GM12878 (cell line): ENCODE measurements around the gene UST. TPM values are rescaled to one million over a fixed set of nuclear protein-coding genes. Genes with fewer than 3 reads are reported as not detected.

ENCODE experiments used
- ATF7 ChIP-seq: fragments of 450-650 bp; IDR thresholded peaks from 2 replicates; pipeline ENCODE4 v1.6.1; 2016; ENCODE audit warnings: low read depth, mild to moderate bottlenecking
- BCL11A ChIP-seq: IDR thresholded peaks from 2 replicates; pipeline ENCODE4 v1.6.1; 2011; ENCODE audit warnings: low read depth, low read length
- BHLHE40 ChIP-seq, 2 experiments: fragments of 450-650 bp in 1 of 2; IDR thresholded peaks; 2 replicates each; pipeline ENCODE4 v1.6.1; 2011 to 2017; ENCODE audit warnings: low read depth in 2 of 2, borderline replicate concordance in 1 of 2, improper control_type of control experiment in 1 of 2, low read length in 1 of 2, mild to moderate bottlenecking in 1 of 2
- CBX3 ChIP-seq: fragments of 200-600 bp; sonication (generic); IDR thresholded peaks from 2 replicates; pipeline ENCODE4 v1.6.1; 2016; ENCODE audit warnings: low read depth, borderline replicate concordance
- CHD2 ChIP-seq: IDR thresholded peaks from 2 replicates; pipeline ENCODE4 v1.6.1; 2011; ENCODE audit warnings: low read depth, low read length, improper control_type of control experiment, borderline replicate concordance
- DPF2 ChIP-seq: fragments of 450-650 bp; IDR thresholded peaks from 2 replicates; pipeline ENCODE4 v1.6.1; 2017; ENCODE audit warnings: mild to moderate bottlenecking
- ELK1 ChIP-seq: IDR thresholded peaks from 2 replicates; pipeline ENCODE4 v1.6.1; 2012; ENCODE audit warnings: low read depth, low read length, improper control_type of control experiment
- IKZF2 ChIP-seq, 2 experiments: fragments of 450-650 bp; IDR thresholded peaks; 2 replicates each; pipeline ENCODE4 v1.6.1; 2017; ENCODE audit warnings: mild to moderate bottlenecking in 2 of 2, moderate library complexity in 2 of 2
- KLF5 ChIP-seq: fragments of 450-650 bp; IDR thresholded peaks from 2 replicates; pipeline ENCODE4 v1.6.1; 2014; ENCODE audit warnings: mild to moderate bottlenecking; ENCODE audit not compliant: partially characterized antibody
- NBN ChIP-seq: fragments of 450-650 bp; IDR thresholded peaks from 2 replicates; pipeline ENCODE4 v1.6.1; 2016
- PKNOX1 ChIP-seq: fragments of 450-650 bp; IDR thresholded peaks from 2 replicates; pipeline ENCODE4 v1.6.1; 2016; ENCODE audit warnings: mild to moderate bottlenecking
- PRDM15 ChIP-seq: fragments of 450-650 bp; formaldehyde crosslinking; IDR thresholded peaks from 2 replicates; pipeline ENCODE4 v1.4.0; 2020; ENCODE audit warnings: mild to moderate bottlenecking, moderate library complexity
- RBBP5 ChIP-seq: fragments of 200-600 bp; sonication (generic); conservative IDR thresholded peaks from 2 replicates; pipeline ENCODE4 v1.6.1; 2016
- RUNX3 ChIP-seq: IDR thresholded peaks from 2 replicates; pipeline ENCODE4 v1.6.1; 2012; ENCODE audit warnings: low read length, inconsistent platforms
- SIN3A ChIP-seq: IDR thresholded peaks from 2 replicates; pipeline ENCODE4 v1.6.1; 2012; ENCODE audit warnings: low read depth, low read length, improper control_type of control experiment
- SIX5 ChIP-seq: IDR thresholded peaks from 2 replicates; pipeline ENCODE4 v1.6.1; 2011; ENCODE audit warnings: mild to moderate bottlenecking, low read depth, low read length, moderate library complexity; ENCODE audit not compliant: severe bottlenecking
- SPI1 ChIP-seq: IDR thresholded peaks from 2 replicates; pipeline ENCODE4 v1.6.1; 2011; ENCODE audit warnings: low read depth, mild to moderate bottlenecking, low read length, moderate library complexity, borderline replicate concordance; ENCODE audit not compliant: insufficient read depth
- TCF12 ChIP-seq: IDR thresholded peaks from 2 replicates; pipeline ENCODE4 v1.6.1; 2011; ENCODE audit warnings: low read depth, mild to moderate bottlenecking, low read length
- TCF3 ChIP-seq: IDR thresholded peaks from 2 replicates; pipeline ENCODE4 v1.6.1; 2012; ENCODE audit warnings: low read depth, mild to moderate bottlenecking, low read length, borderline replicate concordance; ENCODE audit not compliant: insufficient read depth
- TCF7 ChIP-seq: IDR thresholded peaks from 2 replicates; pipeline ENCODE4 v1.6.1; 2014; ENCODE audit warnings: antibody characterized with exemption, borderline replicate concordance
- USF2 ChIP-seq: IDR thresholded peaks from 2 replicates; pipeline ENCODE4 v1.6.1; 2011; ENCODE audit warnings: low read depth, low read length, improper control_type of control experiment, borderline replicate concordance
- YBX1 ChIP-seq: fragments of 450-650 bp; IDR thresholded peaks from 2 replicates; pipeline ENCODE4 v1.6.1; 2016; ENCODE audit warnings: antibody characterized with exemption
- ZBTB4 ChIP-seq: fragments of 450-650 bp; formaldehyde crosslinking; IDR thresholded peaks from 2 replicates; pipeline ENCODE4 v1.4.0; 2022; ENCODE audit warnings: mild to moderate bottlenecking, moderate library complexity
- polyA plus RNA-seq, 11 experiments: library from polyadenylated mRNA; depleted of rRNA in 4 of 11; unstranded in 6 of 11; stranded (reverse) in 5 of 11; fragments of >200 nt; fragmentation: Nextera tagmentation in 4 of 11; fragmentation: Illumina TruSeq in 1 of 11; extraction: Ambion mirVana in 4 of 11; extraction: Trizol in 1 of 11; gene quantifications; 1 replicate in 1 of 11; 2 replicates in 10 of 11; pipeline versions ENCODE4 v1.2.1 to v1.2.3, GENCODE V29; 2011 to 2016; ENCODE audit warnings: inconsistent platforms in 2 of 11, missing spikeins in 2 of 11, low read depth in 1 of 11
- total RNA-seq, 4 experiments: library from RNA; depleted of rRNA in 3 of 4; stranded (reverse); fragments of >200 nt in 3 of 4; fragmentation: Illumina TruSeq in 1 of 4; extraction: Trizol in 1 of 4; gene quantifications; 2 replicates each; pipeline versions ENCODE4 v1.2.1 to v1.2.3, GENCODE V29; 2013 to 2021

UST gene
- total and polyA plus RNA-seq, 10 of the 15 experiments (the other 5 are each of a cell fraction or from before 2014, with no cell fraction given): 0.74 to 43.3 (median 2.2) TPM

- TF ChIP-seq IKZF2 (IDR thresholded peaks at IDR 0.05): 0 out of 4 replicates have a peak, but pooled peaks of 1 of the 2 experiments have one; percentile 24
- TF ChIP-seq USF2: no peak
- TF ChIP-seq TCF12: no peak
- 0 out of 2 replicates have a peak, but pooled peaks have one; percentile 44 for TF ChIP-seq DPF2
- no peak for TF ChIP-seq ELK1
- TF ChIP-seq TCF3: no peak
- no peak for TF ChIP-seq PRDM15 (CRISPR knock-in tag)
- TF ChIP-seq SIN3A: no peak
- TF ChIP-seq TCF7: no peak
- no peak for TF ChIP-seq SIX5
- no peak for TF ChIP-seq BHLHE40 (IDR thresholded peaks at IDR 0.05; ENCODE audit: borderline replicate concordance in 1 of 2, low read depth in 2 of 2, low read length in 1 of 2)
- TF ChIP-seq NBN: no peak
- no peak for TF ChIP-seq ZBTB4 (CRISPR knock-in tag)
- TF ChIP-seq KLF5: no peak
- TF ChIP-seq ATF7: peak; percentile 76
- no peak for TF ChIP-seq RBBP5
- TF ChIP-seq PKNOX1: peak; percentile 41; the same call in 1 of the 2 replicates
- TF ChIP-seq CBX3: no peak
- TF ChIP-seq BCL11A: peak; percentile 74; the same call in 1 of the 2 replicates
- no peak for TF ChIP-seq CHD2
- TF ChIP-seq RUNX3: peak; percentile 50; the same call in 1 of the 2 replicates
- no peak for TF ChIP-seq YBX1
- TF ChIP-seq SPI1: peak; percentile 58
Observed at GRCh38 chr6:148907573-148907972, 160.7 kb downstream of the UST start (continued).
